HG03558 (cell line): Measurements from ENCODE around the gene KCNT2.

ENCODE experiments used
- ATAC-seq: cut with Tn5 transposase; IDR thresholded peaks from one replicate; pipeline ENCODE4 v1.9.1; 2021; ENCODE audit warnings: moderate number of reproducible peaks; ENCODE audit not compliant: unreplicated experiment; ENCODE audit errors: extremely low read depth

KCNT2 gene

DNA sequence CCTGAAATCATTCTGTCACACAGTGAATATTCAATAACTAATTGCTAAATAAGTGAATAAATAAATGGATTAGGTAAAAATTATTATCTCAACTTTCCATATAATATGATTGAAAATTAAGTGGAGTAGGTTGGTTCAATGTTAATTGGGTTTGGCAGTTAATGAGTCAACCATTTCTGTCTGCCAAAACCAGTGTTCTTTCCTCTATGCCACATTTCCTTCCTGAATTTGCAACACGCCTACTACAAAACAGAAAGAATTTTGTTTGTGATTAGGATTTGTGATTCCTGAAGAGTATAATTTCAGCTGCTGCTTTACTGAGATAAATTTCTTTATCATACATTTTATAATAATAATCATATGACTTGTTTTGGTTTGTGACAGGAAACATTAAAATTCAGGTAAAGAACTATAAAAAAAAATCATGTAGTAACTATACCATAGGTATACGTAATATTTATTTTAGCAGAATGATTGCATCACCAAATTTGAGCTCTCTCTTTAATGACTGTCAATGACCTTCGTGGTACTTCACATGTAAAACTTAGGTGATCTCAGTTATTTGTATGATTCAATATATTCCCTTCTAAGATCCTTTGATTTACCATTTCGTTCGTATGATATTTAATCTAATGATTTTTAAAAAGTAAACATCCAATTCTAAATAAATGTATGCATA lies 241.3 kb downstream of the KCNT2 start:
- no peak for ATAC-seq

GRCh38 chr1:196361112-196361714 lies 247.0 kb downstream of the KCNT2 start:
- no peak for ATAC-seq

- no peak for ATAC-seq
These were observed 250.3 kb downstream of the KCNT2 start for GRCh38 chr1:196357913-196358312.

DNA sequence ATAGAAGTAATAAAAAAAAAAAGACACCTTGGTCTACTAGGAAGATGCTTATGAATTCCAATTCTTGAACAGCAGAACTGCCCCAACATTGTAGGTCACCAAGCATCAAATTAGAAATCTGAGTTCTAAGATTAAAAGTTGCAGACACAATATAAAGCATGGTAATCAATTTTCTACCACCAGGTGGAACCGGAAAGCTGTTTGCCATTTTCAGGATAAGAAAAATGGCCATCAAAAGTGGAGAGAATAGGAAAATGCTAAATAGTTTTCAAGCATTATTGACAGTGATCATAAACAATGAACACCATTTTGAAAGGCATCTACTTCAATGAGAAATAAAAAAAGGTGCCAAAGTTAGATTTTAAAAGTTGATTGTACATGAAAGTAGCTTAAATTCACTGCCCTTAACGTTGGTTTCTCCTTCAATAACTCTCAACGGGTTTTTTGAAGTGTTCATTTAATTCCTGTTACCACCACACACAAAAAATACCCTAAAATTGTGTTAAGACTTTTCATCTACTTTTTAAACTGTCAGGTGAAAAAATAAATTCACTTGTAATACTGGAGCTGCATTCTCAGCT lies 252.9 kb downstream of the KCNT2 start:
- no peak for ATAC-seq

GRCh38 chr1:196344453-196344852 lies 263.8 kb downstream of the KCNT2 start:
- no peak for ATAC-seq

- no peak for ATAC-seq
These were observed 283.9 kb downstream of the KCNT2 start for GRCh38 chr1:196324345-196324744.

GRCh38 chr1:196323869-196324268 lies 284.4 kb downstream of the KCNT2 start:
- no peak for ATAC-seq

GRCh38 chr1:196319301-196319700 lies 288.9 kb downstream of the KCNT2 start:
- ATAC-seq: no peak

DNA sequence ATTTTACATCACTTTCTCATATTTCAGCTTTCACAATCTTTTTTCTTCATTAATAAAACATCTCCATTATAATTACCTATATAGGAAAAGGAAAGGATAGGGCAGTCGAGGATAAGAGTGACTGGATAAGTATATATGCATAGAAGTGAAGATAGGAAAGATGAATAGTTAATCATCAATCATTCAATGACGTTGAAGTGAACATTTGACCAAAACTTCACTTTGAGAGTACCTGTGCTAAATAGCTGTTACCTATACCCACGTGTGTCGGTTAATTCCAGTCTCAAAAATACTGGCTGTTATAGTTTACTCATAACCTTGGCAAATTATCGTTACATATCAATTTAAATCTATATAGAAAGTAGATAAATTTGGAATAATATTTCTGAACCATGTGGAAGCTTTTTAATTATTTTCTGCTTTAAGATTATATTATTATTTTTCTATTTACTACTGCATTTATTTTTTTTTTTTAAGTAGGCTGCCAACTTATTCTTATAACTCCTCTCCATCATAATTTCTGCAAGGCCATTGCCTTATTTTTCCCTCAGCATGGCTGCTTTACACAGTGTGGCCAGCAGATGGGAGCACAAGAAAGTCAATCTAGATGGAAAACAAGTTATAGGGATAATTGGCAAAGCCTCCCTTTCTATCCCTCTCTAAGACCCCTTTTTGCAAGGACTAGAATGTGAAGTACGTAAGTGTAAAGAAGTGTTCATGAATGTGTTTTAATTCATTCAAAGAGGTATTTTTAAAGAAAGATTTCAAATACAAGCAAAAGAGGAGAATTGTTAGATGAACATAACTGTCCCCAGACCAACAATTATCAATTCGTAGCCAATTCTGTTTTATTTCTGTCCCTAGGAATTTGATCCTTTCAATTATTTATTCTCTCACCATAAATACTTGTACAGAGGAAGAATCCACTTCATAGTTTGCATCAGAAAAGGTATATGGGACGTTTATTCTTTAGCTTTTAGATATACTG lies 290.4 kb downstream of the KCNT2 start:
- no peak for ATAC-seq

DNA sequence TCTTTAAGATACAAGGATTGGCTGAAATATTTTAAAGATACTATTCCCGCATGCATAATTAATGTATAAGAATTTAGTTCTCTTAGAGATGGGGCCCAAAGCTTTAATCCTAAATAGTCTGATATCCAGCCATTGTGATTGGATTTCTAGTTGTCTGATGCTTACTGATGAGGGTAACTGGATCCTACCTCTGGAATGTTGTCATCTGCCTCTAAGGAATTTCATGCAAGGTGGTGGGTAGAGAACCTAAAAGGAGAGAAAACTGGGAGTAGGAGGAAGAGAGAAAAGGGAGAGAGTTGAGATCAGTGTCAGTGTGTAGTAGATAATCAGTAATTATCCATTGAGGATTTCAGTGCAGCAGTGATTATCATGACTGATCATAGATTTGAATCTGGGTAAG lies 295.5 kb downstream of the KCNT2 start:
- ATAC-seq: no peak

- no peak for ATAC-seq
These were observed 298.9 kb downstream of the KCNT2 start for GRCh38 chr1:196309386-196309785.

- ATAC-seq: no peak
These were observed 300.1 kb downstream of the KCNT2 start for GRCh38 chr1:196308176-196308575.

DNA sequence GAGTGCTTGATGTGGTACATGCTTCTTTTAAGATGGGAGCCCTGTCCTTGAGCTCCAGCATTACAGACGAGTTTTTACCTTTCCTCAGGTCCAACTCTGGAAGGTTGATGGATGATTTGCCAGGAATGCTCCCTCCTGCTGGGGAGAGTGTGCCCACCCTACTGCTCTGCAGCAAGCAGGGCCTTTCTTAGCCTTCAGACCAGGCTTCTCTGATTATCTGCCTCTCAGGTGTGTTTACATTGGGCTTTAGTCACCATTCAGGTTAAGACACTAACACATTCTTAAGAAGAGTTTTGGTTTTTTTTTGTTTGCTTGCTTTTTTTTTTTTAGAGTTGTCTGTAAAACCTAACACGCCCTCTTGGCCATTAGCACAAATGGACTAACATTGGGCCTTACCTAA lies 301.8 kb downstream of the KCNT2 start:
- ATAC-seq: no peak

GRCh38 chr1:196305216-196305615 lies 303.0 kb downstream of the KCNT2 start:
- no peak for ATAC-seq

- no peak for ATAC-seq
These were observed 305.3 kb downstream of the KCNT2 start for GRCh38 chr1:196302981-196303380.

DNA sequence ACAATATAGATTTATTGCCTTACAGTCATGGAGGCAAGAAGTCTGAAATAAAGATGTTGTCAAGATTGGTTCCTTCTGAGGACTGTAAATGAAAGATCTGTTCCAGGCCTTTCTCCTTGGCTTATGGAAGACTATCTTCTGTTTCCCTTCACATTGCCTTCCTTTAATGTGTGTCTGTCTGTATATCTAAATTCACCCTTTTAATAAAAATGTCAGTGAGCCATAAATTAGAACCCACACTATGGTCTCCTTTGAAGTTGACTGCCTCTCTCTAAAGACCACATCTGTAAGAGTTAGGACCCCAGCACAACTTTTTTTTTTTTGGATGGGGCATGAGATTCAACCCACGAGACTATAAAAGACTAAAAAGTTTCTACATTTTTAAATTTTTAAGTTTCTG lies 305.8 kb downstream of the KCNT2 start:
- ATAC-seq: no peak

GRCh38 chr1:196295766-196296165 lies 312.5 kb downstream of the KCNT2 start:
- no peak for ATAC-seq

DNA sequence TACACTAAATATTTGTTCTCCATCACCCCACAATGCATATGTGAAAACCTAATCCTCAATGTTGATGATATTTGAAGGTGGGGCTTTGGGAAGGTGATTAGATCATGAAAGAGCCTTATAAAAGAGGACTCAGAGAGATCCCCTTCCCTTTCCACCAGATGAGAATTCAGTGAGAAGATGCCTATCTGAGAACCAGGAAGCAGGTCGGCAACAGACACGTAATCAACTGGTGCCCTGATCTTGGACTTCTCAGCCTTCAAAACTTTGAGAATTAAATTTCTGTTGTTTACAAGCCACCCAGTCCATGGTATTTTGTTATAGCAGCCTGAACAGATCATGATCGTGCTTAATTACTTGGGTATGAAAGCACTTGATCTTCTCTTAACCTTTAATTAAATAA lies 329.4 kb downstream of the KCNT2 start:
- no peak for ATAC-seq

GRCh38 chr1:196277860-196278259 lies 330.4 kb downstream of the KCNT2 start:
- ATAC-seq: no peak

DNA sequence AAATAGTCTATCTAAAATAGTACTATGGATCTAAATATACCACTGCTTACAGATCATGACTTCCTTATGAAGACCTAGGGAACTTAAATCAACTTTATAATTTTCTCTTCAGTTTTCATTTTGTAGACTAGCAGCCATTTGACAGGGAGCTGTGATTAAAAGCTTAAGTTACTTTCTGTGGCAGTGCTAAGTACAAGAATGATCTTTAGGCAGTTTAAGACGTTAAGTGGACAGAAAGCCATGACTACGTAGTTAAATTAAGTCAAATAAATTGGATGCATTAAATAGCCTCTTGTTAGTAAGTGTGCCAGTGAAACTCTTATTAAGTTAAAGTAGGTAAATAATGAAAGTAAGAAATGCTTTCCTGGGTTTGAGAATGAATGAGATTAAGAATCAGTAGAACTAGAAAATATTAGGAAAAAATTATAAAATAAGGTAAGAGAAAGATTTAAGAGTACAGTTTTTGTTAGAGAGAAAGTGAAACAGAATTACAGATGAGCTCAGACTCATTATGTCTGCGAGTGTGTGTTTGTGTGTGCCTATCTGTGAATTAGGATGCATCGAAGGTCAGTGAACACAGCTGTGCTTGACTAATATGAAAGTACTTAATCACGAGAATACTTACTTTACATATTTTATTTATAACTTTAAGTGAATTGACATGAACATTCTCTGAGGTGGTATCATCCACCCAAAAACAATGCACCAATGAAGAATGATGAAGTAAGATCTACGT lies 336.9 kb downstream of the KCNT2 start:
- no peak for ATAC-seq
